Ishikawa (cell line): ENCODE measurements around the gene PTPN23.

Source experiments
- CEBPB ChIP-seq: IDR thresholded peaks from 2 replicates; pipeline ENCODE4 v1.6.1; 2012
- CREB1 ChIP-seq: IDR thresholded peaks from 2 replicates; pipeline ENCODE4 v1.6.1; 2012; ENCODE audit warnings: low read depth
- EGR1 ChIP-seq: IDR thresholded peaks from 2 replicates; pipeline ENCODE4 v1.6.1; 2012
- EP300 ChIP-seq: IDR thresholded peaks from 2 replicates; pipeline ENCODE4 v1.6.1; 2012; ENCODE audit warnings: borderline replicate concordance
- FOXM1 ChIP-seq: IDR thresholded peaks from 2 replicates; pipeline ENCODE4 v1.6.1; 2012; ENCODE audit warnings: low read depth, borderline replicate concordance
- NFIC ChIP-seq: IDR thresholded peaks from 2 replicates; pipeline ENCODE4 v1.6.1; 2012
- RAD21 ChIP-seq: IDR thresholded peaks from 2 replicates; pipeline ENCODE4 v1.6.1; 2012; ENCODE audit warnings: low read depth
- TAF1 ChIP-seq: IDR thresholded peaks from 2 replicates; pipeline ENCODE4 v1.6.1; 2012; ENCODE audit warnings: low read depth, mild to moderate bottlenecking
- TCF12 ChIP-seq: IDR thresholded peaks from 2 replicates; pipeline ENCODE4 v1.6.1; 2012; ENCODE audit warnings: low read depth
- TEAD4 ChIP-seq: IDR thresholded peaks from 2 replicates; pipeline ENCODE4 v1.6.1; 2012
- YY1 ChIP-seq: IDR thresholded peaks from 2 replicates; pipeline ENCODE4 v1.6.1; 2012; ENCODE audit warnings: low read depth
- ZBTB7A ChIP-seq: IDR thresholded peaks from 2 replicates; pipeline ENCODE4 v1.6.1; 2012; ENCODE audit warnings: low read depth
- TF ChIP-seq, protein P1 (sequence below): IDR thresholded peaks from 2 replicates; pipeline ENCODE4 v1.6.1; 2012
- TF ChIP-seq, protein P2 (sequence below): IDR thresholded peaks from 2 replicates; pipeline ENCODE4 v1.6.1; 2012; ENCODE audit warnings: low read depth, mild to moderate bottlenecking
- TF ChIP-seq, protein P3 (sequence below): IDR thresholded peaks from 2 replicates; pipeline ENCODE4 v1.6.1; 2012

The PTPN23 gene

DNA sequence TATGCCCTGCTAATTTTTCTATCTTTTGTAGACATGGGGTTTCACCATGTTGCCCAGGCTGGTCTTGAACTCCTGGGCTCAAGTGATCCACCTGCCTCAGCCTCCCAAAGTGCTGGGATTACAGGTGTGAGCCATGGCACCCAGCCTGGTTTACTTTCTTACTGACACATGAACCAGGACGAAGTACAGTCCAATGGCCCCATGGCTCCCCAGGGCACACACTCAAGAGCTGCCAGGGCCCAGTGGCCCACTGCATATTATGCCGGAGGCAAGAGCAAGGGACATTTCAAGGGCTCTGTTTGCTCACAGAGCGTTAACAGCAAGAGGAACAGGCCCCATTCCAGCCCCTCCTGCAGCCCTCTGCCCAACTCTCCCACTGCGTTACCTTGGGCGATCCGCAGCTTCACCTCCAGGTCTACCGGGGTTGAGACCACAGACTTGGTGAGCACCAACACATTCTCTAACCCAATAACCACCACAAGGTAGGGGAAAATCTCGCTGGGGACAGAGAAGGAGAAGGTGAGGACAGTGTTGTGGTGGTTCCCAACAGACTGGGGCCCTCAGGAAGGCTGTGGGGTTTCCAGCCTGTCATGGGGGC, 42.8 kb downstream of the PTPN23 start:
- TF ChIP-seq YY1 = no peak
- no peak for TF ChIP-seq NFIC
- TF ChIP-seq, protein P1, sequence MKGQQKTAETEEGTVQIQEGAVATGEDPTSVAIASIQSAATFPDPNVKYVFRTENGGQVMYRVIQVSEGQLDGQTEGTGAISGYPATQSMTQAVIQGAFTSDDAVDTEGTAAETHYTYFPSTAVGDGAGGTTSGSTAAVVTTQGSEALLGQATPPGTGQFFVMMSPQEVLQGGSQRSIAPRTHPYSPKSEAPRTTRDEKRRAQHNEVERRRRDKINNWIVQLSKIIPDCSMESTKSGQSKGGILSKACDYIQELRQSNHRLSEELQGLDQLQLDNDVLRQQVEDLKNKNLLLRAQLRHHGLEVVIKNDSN = no peak
- no peak for TF ChIP-seq RAD21
- no peak for TF ChIP-seq TEAD4
- TF ChIP-seq TAF1 = no peak
- no peak for TF ChIP-seq CREB1
- TF ChIP-seq FOXM1 = no peak

DNA sequence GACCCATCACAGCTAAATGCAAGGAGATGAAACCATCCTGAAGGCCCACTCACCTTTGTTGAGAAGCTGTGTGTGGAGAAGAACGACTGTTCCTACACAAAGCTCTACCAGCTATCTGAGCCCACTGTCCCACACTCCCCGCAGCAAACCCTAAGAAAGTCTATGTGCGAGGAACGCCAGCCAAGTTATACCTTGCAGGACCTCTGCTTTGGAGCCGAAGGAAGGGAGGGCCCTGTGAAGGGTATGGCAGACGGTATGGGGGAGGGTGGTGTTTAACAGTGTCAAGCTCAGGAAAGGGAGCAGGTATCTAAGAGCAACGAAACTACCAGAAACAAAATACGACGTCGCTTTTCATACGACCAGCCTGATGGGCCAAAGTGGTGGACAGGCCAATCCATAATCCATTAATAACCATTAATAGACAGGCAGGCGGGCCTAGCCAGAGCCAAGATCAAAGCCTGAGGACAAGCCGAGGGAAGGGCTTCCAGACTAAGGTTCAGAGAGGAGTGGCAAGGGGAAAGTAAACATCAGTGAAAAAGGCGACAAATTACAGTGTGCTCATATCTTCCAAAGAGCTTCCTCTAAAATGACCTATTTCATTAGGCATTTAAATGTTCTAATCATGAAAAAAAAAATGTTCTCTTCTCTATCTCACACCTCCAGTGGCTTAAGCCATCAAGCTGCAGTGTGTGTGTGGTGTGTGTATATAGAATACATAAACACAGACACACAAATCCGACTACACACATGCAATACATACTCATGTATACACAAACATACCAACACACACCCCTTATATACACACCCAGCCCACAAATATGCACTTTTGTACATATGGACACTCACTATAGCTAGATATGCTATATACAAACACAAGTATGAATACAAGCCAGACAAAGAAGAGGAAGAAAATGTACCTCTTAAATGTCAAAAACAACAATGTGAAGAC, 43.9 kb downstream of the PTPN23 start:
- no peak for TF ChIP-seq CREB1

DNA sequence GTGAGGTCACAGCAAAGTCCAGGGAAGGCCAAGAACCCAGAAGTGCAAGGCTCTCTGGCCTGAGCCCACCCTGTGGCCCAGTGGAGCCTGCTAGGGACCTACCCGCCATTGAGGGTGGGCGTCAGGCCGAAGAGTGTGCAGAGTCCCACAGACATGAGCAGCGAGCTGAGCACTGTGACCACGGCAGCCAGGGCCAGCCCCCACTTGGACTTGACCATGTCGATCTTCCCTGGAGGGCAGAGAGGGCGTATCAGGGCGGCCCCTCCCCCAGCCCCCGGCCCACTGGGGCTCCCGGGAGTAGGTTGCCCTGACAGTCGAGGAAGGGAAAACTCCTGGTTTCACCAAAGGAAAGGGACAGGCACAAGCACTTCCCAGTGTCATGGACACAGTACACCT, 44.6 kb downstream of the PTPN23 start:
- TF ChIP-seq YY1 (no peak), ZBTB7A (no peak), CEBPB (no peak)

DNA sequence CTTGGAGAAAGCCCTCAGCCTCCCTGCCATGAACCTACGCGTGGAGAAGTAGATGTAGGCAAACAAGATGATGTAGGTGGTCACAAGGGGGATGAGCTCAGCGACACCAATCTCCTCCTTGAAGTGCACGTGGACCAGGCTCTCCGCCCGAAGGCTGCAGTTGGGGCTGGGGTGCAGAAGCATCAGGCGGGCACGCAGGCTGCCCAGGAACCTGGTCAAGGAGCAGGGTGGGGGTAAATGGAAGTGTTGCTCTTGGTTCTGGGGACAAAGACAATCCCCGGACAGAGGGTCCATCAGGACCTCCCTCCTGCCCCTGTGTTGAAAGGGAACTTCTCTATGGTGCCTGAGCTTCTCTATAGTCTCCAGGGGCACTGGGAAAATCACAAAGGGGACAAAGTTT, 45.1 kb downstream of the PTPN23 start:
- TF ChIP-seq ZBTB7A (no peak), CEBPB (no peak), CREB1 (no peak)
- TF ChIP-seq, protein P2, sequence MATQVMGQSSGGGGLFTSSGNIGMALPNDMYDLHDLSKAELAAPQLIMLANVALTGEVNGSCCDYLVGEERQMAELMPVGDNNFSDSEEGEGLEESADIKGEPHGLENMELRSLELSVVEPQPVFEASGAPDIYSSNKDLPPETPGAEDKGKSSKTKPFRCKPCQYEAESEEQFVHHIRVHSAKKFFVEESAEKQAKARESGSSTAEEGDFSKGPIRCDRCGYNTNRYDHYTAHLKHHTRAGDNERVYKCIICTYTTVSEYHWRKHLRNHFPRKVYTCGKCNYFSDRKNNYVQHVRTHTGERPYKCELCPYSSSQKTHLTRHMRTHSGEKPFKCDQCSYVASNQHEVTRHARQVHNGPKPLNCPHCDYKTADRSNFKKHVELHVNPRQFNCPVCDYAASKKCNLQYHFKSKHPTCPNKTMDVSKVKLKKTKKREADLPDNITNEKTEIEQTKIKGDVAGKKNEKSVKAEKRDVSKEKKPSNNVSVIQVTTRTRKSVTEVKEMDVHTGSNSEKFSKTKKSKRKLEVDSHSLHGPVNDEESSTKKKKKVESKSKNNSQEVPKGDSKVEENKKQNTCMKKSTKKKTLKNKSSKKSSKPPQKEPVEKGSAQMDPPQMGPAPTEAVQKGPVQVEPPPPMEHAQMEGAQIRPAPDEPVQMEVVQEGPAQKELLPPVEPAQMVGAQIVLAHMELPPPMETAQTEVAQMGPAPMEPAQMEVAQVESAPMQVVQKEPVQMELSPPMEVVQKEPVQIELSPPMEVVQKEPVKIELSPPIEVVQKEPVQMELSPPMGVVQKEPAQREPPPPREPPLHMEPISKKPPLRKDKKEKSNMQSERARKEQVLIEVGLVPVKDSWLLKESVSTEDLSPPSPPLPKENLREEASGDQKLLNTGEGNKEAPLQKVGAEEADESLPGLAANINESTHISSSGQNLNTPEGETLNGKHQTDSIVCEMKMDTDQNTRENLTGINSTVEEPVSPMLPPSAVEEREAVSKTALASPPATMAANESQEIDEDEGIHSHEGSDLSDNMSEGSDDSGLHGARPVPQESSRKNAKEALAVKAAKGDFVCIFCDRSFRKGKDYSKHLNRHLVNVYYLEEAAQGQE = no peak
- TF ChIP-seq, protein P1 = no peak

DNA sequence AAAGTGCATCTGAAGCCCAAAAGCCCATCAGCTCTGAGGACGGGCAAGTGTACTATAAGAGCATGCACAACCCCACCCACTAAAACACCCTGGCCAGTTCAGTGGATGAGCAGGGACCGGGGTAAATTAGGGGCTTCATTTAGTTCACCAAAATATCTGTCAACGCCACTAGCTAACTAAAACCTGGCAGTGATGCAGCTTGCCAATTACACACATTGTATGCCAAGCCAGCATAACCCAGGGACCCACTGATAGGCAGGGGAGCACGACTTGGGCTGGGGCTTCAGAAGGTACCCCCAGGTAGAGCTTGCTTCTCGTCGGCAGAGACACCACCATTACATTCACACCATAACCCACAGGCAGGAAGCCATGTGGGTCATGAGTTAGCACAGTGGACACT, 47.0 kb downstream of the PTPN23 start:
- TF ChIP-seq RAD21 (no peak), NFIC (no peak), TEAD4 (no peak)
- TF ChIP-seq, protein P1 = no peak
- TF ChIP-seq, protein P3, sequence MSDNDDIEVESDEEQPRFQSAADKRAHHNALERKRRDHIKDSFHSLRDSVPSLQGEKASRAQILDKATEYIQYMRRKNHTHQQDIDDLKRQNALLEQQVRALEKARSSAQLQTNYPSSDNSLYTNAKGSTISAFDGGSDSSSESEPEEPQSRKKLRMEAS = no peak

DNA sequence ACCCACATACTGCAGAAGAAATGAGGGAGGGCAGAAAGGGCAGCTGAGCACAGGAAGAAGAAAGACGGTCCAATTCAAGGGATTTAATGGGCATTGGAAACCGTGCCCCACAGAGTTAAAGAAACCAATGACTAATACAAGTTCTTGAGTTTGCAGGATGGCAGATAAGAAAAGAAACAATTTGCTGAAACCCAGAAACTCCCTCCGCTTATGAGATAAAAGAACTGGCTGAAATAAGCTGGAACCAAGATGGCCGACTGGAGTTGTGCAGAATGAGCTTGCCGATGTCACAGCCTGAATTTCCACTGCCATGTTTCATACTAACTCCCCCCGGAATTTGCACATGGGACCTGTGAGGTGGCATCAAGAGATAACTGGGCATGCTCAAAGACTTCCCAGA, 47.8 kb downstream of the PTPN23 start:
- TF ChIP-seq RAD21 = no peak
- TF ChIP-seq TCF12 = no peak
- TF ChIP-seq FOXM1 = no peak
- no peak for TF ChIP-seq EP300
- TF ChIP-seq YY1 = no peak
- TF ChIP-seq TAF1 = no peak
- no peak for TF ChIP-seq CEBPB
- no peak for TF ChIP-seq CREB1
- TF ChIP-seq, protein P1 = no peak
- TF ChIP-seq ZBTB7A = no peak
- TF ChIP-seq EGR1 = no peak
- no peak for TF ChIP-seq NFIC
- TF ChIP-seq, protein P2 = no peak
- TF ChIP-seq, protein P3 = no peak
- no peak for TF ChIP-seq TEAD4
